SKM-1 treated with dmso at 0.1 percent for 144 hours (cell line): ENCODE results near the gene ARL11.
A peak's percentile ranks its signal among the peaks of the same experiment; 100 is the strongest.
"Not testable (repeated sequence)": the region's sequence is repeated elsewhere in the genome, so short reads cannot be mapped to it uniquely, and the experiment has no call there.

ENCODE experiments used
- DNase-seq: peaks from one replicate; lab custom pipeline; 2025; ENCODE audit not compliant: unreplicated experiment; lab: John Stamatoyannopoulos, UW

The ARL11 gene

GRCh38 chr13:49612042-49612441, 16.3 kb upstream of the ARL11 start:
- DNase-seq: not testable (repeated sequence)

GRCh38 chr13:49615836-49616675, 12.3 kb upstream of the ARL11 start:
- DNase-seq: no peak

- no peak for DNase-seq
Observed at GRCh38 chr13:49616676-49617065, 11.6 kb upstream of the ARL11 start.

- DNase-seq: peak; percentile 26
Observed at GRCh38 chr13:49620170-49620621, 8.1 kb upstream of the ARL11 start.

- no peak for DNase-seq
Observed at GRCh38 chr13:49622174-49622946, 5.9 kb upstream of the ARL11 start.

GRCh38 chr13:49624229-49624628, 4.1 kb upstream of the ARL11 start:
- DNase-seq: no peak

GRCh38 chr13:49625392-49626079, 2.8 kb upstream of the ARL11 start:
- DNase-seq: no peak

- DNase-seq: no peak
Observed at GRCh38 chr13:49629196-49629938, 1.1 kb downstream of the ARL11 start.

GRCh38 chr13:49629947-49630346, 1.6 kb downstream of the ARL11 start:
- no peak for DNase-seq

- no peak for DNase-seq
Observed at GRCh38 chr13:49630580-49630979, 2.3 kb downstream of the ARL11 start.

GRCh38 chr13:49632156-49632555, 3.8 kb downstream of the ARL11 start:
- no peak for DNase-seq

GRCh38 chr13:49633710-49634109, 5.4 kb downstream of the ARL11 start:
- no peak for DNase-seq

- no peak for DNase-seq
Observed at GRCh38 chr13:49635599-49636433, 7.5 kb downstream of the ARL11 start.

GRCh38 chr13:49636705-49637104, 8.4 kb downstream of the ARL11 start:
- DNase-seq: no peak

- no peak for DNase-seq
Observed at GRCh38 chr13:49638030-49638743, 9.9 kb downstream of the ARL11 start.

- no peak for DNase-seq
Observed at GRCh38 chr13:49638744-49639072, 10.4 kb downstream of the ARL11 start.

GRCh38 chr13:49641801-49642291, 13.5 kb downstream of the ARL11 start:
- peak; percentile 88 for DNase-seq

GRCh38 chr13:49643035-49643646, 14.8 kb downstream of the ARL11 start:
- DNase-seq: peak; percentile 50

GRCh38 chr13:49645451-49645850, 17.1 kb downstream of the ARL11 start:
- DNase-seq: no peak
